LHCN-M2 (cell line): ENCODE data around the gene NEK7. TPM values are rescaled to one million over a fixed set of nuclear protein-coding genes. Genes with fewer than 3 reads are reported as not detected.
"Not testable (repeated sequence)": the region's sequence is repeated elsewhere in the genome, so short reads cannot be mapped to it uniquely, and the experiment has no call there.

ENCODE experiments used
- DNase-seq: peaks from one replicate; pipeline ENCODE4 v3.0.0-alpha.2; 2012; ENCODE audit warnings: low read depth
- total RNA-seq: library from RNA; depleted of rRNA; stranded (reverse); fragments of >200 nt; gene quantifications from 2 replicates; pipeline ENCODE4 v1.2.3, GENCODE V29; 2014

The NEK7 gene
- total RNA-seq, 1 experiment from 2014 or later = 66.8 TPM

GRCh38 chr1:198171667-198172540, 15.1 kb downstream of the NEK7 start:
- DNase-seq = no peak

GRCh38 chr1:198173832-198174231, 17.0 kb downstream of the NEK7 start:
- no peak for DNase-seq

GRCh38 chr1:198174297-198174696, 17.5 kb downstream of the NEK7 start:
- no peak for DNase-seq

GRCh38 chr1:198175423-198176170, 18.8 kb downstream of the NEK7 start:
- peak; percentile 56 for DNase-seq

- DNase-seq = no peak
Observed at GRCh38 chr1:198176179-198176578, 19.4 kb downstream of the NEK7 start.

- no peak for DNase-seq
Observed at GRCh38 chr1:198177546-198177945, 20.7 kb downstream of the NEK7 start.

GRCh38 chr1:198178615-198179014, 21.8 kb downstream of the NEK7 start:
- no peak for DNase-seq

- peak; percentile 93 for DNase-seq
Observed at GRCh38 chr1:198179556-198179981, 22.8 kb downstream of the NEK7 start.

GRCh38 chr1:198183605-198184004, 26.8 kb downstream of the NEK7 start:
- DNase-seq = no peak

GRCh38 chr1:198184516-198184915, 27.7 kb downstream of the NEK7 start:
- DNase-seq = no peak

GRCh38 chr1:198185146-198185545, 28.3 kb downstream of the NEK7 start:
- DNase-seq = no peak

- DNase-seq = no peak
Observed at GRCh38 chr1:198185759-198186158, 29.0 kb downstream of the NEK7 start.

GRCh38 chr1:198186916-198187580, 30.2 kb downstream of the NEK7 start:
- no peak for DNase-seq

GRCh38 chr1:198187973-198188588, 31.3 kb downstream of the NEK7 start:
- DNase-seq = no peak

GRCh38 chr1:198191117-198191516, 34.3 kb downstream of the NEK7 start:
- no peak for DNase-seq

- not testable (repeated sequence) for DNase-seq
Observed at GRCh38 chr1:198193871-198194270, 37.1 kb downstream of the NEK7 start.

GRCh38 chr1:198196630-198197029, 39.8 kb downstream of the NEK7 start:
- no peak for DNase-seq

- no peak for DNase-seq
Observed at GRCh38 chr1:198197285-198197684, 40.5 kb downstream of the NEK7 start.

- peak; percentile 46 for DNase-seq
Observed at GRCh38 chr1:198199105-198199504, 42.3 kb downstream of the NEK7 start.

- no peak for DNase-seq
Observed at GRCh38 chr1:198201956-198202784, 45.4 kb downstream of the NEK7 start.

- peak; percentile 24 for DNase-seq
Observed at GRCh38 chr1:198203434-198203833, 46.6 kb downstream of the NEK7 start.
